Measurements from ENCODE around the gene ACSL5.

DNA sequence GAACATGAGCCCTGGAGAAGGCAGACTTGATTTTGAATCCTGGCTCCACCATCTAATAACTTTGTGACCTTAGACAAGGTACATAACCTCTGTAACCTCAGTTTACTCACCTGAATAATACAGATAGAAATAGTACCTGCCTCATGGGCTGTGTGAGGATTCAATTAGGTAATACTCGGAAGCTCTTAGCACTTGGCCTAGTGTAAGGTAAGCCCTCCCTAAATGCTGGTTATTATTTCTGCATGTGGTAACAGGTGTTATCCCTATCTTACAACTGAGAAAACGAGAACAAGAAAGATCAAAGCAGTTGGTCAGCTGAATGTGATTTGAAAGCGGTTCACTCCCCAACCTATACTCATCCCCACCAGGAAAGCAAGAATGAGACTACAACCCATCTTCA lies 28.7 kb upstream of the ACSL5 start:
- TF ChIP-seq, protein P1, sequence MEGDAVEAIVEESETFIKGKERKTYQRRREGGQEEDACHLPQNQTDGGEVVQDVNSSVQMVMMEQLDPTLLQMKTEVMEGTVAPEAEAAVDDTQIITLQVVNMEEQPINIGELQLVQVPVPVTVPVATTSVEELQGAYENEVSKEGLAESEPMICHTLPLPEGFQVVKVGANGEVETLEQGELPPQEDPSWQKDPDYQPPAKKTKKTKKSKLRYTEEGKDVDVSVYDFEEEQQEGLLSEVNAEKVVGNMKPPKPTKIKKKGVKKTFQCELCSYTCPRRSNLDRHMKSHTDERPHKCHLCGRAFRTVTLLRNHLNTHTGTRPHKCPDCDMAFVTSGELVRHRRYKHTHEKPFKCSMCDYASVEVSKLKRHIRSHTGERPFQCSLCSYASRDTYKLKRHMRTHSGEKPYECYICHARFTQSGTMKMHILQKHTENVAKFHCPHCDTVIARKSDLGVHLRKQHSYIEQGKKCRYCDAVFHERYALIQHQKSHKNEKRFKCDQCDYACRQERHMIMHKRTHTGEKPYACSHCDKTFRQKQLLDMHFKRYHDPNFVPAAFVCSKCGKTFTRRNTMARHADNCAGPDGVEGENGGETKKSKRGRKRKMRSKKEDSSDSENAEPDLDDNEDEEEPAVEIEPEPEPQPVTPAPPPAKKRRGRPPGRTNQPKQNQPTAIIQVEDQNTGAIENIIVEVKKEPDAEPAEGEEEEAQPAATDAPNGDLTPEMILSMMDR (conservative IDR thresholded peaks at IDR 0.05 in 1 of 2, IDR thresholded peaks at IDR 0.05 in 1 of 2; ENCODE audit: extremely low read depth in 1 of 2, insufficient read depth in 1 of 2, low read depth in 1 of 2, low read length in 2 of 2), result no peak
- TF ChIP-seq EZH2 (IDR thresholded peaks at IDR 0.05; ENCODE audit: borderline replicate concordance, low read length), result no peak
